ENCODE measurements around the gene ZC3H14.
A peak's percentile ranks its signal among the peaks of the same experiment; 100 is the strongest.

ZC3H14 gene

DNA sequence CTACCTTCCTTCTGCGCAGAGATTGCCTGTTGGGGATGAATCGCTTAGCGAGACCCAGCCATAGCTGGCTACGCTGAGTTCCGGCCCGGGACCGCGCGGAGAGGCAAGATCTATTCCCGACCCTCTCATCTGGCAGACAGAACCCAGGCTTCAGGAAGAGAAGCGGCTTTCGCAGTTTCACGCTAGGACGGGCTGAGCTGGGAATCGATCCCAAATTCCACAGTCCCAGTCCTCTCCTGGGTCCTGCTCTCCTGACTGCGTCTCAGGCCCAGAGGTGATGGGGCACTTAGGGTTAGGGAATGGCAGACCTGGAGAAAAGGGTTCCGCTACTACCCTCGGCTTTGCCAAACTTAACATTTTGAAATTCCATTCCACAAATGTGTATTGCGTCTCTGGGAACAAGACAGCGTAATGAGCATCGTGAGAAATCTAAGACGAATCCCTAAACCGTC is 10.8 kb upstream of the ZC3H14 start:
- DNase-seq: peak; percentile 65

DNA sequence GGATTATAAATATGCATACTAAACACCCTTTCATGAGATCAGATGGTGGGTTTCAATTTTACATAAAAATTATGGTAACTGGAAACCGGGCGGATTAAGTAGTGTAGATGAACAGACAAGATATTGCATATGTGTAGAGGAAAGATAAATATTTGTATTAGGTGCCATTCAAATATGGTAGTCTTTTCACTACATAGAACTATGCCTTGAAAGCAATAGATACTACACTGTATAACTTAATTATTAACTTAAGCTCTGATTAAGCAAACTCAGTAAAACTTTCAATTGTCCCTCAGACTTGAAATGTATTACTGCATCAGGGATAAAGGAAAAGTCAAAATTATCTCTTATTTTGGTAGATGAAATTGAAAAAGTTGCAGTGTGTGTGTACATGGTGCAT is 10.0 kb upstream of the ZC3H14 start:
- no peak for DNase-seq

DNA sequence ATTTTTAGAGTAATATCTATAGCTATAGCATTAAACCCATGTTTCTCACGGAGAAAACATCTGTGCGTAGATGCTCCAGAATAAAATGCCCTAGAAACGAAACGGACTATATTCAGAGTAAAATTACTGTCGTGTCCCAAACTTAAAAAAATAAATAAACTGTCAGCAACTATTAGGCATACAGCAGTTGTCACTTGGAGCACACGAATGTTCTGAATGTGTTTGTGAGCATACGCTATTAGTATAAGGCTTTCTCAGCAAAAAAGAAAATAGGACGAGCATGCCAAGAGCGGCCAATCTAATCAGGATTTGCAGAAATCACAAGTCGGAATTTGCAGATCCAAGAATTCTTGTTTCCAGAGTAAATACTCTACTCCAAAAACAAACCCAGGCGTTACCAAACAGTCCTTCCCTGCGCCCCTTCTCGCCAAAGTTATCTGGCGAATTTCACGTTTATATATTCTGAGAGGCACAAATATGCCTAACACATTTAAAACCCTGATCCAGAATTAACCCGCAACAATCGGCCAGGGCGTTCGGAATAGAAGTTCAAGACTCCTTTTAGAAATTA is 8.9 kb upstream of the ZC3H14 start:
- DNase-seq: peak; percentile 51

DNA sequence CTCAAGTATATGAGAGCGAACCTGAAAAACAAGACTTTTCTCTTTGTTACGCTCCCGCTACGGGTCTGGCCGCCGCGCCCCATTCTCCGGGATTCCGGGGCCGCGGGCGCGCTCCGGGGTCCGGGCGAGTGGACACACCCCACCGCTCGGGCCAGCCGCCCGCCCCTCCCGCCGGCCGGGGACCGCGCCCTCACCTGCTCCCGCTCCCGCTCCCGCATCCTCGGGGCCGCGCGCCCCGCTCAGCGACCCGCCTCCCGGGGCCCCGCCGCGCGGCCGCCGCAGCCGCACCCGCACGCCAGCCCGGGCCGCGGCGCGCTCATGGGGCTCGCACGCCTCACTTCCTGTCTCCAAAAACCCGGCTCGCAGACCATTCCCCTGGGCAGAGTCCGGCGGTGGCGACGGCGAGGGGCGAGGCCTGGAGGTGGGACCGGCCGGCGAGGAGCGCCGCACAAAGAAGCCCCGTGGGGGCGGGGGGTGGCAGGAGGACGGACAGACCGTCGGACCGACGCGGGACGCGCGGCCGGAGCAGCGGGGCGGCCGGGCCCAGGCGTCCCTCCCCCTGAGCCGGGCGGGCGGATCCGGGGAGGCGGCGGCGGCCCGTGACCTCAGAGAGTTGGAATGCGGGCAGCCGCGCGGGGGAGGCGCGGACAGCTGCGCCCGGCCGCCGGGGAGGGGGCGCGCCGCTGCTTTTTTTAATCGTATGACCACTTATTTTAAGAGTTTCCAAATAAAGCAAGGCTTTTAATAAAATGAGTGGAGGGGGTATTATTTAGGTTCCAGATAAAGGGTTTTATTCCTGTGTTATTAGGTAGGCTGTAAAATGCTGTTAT is 8.2 kb upstream of the ZC3H14 start, which contains the start of gene PTPN21:
PTPN21 (minus strand) TSS at position 551 of the 830 bp plus-strand sequence. CDS start 4,590 bp downstream, outside the sequence.
- DNase-seq: peak; percentile 76

DNA sequence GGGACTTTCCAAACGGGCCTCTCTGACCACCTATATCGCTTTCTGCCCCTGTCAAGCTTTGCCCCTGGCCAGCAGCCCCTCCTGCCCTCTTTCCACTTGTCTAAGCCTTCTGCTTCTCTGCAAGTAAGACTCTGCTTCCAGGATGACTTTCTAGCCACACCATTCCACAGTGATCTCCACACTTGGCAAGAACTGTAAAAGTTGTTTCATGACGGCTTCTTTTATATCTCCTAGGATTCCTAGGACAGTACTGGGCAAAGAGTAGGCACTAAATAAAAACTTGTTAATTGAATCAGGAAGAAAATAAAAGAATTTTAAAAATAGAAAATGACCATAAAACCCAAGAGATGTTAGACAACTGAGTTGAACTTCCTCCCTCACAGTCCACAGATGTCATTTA is 6.3 kb upstream of the ZC3H14 start:
- DNase-seq: no peak

DNA sequence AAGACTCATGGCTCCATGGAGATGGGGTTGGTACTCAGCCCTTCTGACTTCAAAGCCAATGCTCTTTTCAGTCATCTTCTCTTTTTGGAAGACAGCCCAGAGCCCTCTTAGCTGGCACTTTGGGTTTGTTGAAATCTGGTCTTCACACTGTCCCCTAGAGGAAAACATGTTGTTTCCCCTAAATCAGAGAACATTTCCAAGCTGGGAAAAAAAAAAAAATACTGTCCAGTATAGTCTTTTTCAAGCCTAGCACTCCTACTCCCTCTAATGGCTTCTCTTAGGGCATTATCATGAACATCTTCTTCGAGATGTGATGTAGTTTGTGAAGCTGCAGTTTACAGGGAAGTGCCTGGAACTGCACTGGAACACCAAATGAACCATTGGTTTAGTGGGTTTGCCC is 3.0 kb upstream of the ZC3H14 start:
- peak; percentile 58 for DNase-seq

DNA sequence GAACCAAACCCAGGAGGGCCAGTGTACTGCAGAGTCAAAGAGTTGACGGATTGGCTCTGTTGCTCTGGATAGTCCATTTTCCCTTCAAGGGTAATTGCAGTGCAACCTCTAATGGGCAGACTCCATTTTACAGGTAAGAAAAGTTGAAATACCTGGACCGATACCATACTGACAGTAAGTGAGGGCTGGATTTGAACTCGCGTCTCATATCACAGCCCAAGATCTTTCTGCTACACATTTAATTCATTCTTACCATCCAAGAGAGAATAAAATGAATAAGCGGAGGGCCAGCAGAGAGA is 356 bp upstream of the ZC3H14 start:
- no peak for DNase-seq

DNA sequence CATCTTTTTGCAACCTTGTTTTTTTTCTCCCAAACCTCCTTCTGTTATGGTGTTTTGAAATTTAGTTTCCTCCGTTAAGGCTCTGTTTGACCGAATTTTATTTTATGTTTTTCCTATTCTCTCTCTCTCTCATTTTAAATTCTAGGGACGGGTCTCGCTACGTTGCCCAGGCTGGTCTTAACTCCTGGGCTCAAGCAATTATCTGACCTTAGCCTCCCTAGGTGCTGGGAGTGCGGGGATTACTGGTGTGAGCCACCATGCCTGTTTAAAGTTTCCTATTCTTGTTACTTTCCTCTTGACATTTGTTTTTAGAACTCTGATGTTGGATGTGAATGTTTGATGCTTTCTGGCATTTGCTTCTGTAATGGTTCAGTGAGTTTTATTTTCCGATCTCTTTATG is 1.0 kb downstream of the ZC3H14 start:
- peak; percentile 65 for DNase-seq

DNA sequence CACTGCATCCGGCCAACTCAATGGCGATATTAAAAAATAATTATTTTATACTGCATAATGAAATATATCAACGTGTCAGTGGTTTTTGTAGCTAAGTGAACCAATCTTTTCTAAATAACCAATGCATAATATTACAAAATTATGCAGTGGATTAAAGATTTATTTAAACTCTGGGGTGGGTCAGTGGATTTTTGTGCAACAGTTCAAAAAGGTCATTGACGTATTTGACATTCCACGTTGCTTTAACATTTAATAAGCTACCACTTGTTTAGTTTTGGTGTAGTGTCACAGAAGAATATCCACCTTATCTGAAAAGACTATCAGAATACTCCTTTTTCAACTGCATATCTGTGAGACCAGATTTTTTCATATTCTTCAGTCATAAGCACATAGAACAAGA is 2.6 kb downstream of the ZC3H14 start:
- DNase-seq: no peak

DNA sequence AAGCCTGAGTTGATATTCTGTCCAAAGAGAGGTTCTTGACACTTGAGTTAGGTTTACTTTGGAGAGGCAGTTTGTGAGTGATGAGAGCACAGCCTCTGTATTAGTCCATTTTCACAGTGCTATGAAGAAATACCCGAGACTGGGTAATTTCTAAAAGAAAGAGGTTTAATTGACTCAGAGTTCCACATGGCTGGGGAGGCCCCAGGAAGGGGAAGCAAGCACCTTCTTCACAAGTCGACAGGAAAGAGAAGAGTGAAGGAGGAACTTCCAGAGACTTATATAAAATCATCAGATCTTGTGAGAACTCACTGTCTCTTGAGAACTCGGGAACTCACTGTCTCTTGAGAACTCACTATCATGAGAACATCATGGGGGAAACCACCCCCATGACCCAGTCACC is 5.4 kb downstream of the ZC3H14 start:
- no peak for DNase-seq

DNA sequence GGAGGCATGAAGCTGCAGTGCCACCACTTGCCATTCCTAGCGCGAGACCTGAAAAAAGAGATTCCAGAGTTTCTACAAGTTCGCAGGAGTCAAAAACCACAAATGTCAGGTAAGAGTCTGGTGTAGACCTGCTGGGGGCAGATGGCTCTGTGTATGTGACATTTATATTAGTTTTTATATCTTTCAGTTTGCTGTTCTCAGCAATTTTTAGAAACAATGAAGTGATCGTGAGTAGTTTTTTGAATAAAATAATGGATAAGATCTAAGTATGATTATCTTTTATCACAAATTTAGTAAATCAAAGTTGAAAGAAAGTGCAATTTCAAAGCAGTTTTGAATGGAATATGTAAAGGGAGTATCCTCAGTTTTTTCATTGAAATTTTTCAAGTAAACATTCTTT is 9.3 kb downstream of the ZC3H14 start:
- no peak for DNase-seq

DNA sequence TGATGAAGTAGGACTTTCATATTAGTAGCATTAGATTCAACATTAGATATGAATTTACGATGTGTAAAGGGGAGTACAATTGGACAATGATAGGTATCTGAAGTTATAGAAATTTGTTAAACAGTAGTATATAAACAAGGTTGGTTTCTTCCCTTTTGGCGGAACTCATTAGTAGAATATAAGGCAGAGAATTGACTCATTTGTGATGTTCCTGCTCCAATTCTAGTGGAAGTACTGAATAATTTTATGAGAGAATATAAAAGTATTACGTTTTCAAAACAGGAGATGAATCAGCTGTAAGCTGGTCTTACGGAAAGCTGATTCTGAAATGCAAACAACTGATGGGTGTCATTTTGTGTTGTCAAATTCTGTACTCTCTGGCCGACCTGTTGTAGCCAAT is 13.4 kb downstream of the ZC3H14 start:
- DNase-seq: no peak

DNA sequence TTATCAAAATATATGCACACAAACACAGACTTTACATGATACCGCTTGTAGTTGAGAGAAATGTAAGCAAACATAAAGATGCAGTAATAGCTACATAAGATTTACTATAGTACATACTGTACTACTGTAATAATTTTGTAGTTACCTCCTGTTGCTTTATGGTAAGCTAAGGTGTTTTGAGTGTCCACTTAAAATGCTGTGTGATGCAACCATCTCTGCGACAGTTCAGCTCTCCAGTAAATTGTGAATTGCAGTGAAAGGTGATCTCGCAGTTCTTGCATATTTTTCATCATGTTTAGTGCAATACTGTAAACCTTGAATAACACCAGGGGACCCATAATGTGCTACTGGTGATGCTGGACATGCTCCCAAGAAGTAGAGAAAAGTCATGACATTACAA is 21.6 kb downstream of the ZC3H14 start:
- DNase-seq: no peak

DNA sequence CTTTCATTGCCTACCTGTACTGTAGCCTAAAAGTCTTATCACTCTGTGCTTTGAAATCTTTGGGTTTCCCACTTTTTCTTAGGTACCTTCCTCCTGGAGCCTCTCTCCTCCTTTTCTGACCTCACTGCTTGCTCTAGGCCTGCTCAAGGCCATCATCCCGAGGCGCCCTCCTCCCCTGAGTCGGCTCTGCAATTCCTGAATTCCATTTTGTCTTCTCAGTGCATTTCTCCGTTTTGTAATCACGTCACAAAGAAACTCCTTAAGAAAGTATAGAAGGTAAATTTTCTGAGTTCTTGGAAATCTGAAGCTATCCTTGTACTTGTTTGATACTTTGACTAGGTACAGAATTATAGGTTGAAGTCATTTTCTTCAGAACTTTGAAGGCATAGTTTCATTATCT is 25.2 kb downstream of the ZC3H14 start:
- DNase-seq: no peak

DNA sequence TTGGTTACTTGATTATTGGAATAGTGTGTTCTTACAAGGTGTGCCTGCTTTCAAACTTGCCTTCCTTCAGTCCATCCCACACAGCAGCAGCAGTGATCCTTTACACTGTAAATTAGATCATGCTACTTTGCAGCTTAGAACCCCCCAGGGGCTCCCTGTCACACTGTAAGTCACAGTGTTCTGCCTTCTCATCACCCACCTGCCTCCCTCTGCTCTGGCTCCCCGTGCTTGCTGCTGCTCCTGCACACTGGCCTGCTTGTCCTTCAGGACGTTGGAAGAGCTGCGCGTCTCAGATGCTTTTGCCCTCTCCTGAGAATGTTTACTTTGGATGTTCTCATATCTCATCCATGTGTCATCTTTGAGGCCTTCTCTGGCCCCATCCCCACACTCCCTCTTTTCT is 27.3 kb downstream of the ZC3H14 start:
- no peak for DNase-seq

DNA sequence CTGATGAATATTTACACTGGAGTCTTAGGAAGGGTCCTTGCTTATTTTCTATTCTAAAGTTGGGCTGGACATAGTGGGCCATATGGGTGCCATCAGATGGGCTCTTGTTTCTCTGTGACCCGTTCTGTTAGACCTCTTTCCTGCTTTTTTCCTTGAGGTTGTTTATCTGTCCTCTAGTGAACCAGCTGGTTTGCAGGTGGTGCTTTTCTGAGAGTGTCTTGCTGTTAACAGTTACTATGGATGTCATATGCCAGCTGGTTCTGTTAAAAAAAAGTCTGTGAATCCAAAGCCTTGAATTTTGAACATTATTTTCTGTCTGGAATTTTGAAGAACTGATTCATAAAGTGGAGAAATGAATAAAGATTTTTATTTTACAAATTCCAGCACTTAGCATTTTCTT is 29.2 kb downstream of the ZC3H14 start:
- no peak for DNase-seq

DNA sequence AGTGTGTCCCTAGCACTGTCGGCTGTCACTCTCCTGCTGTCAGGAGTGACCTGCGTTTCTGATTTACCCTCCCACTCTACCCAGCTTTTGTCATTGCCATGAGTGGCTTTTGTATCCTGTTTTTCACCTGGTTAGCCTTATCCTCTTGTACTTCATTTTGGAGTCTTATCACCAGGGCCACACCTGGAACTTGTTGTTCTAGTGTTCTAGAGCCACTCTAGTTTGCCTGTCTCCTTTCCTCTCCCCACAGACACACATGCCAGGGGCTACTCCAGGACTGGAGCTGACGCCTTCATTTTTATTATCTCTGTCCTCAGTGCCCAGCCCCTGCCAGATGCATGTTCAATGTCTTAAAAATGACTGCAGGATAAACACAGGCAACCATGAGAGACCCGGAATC is 34.2 kb downstream of the ZC3H14 start:
- DNase-seq: no peak

DNA sequence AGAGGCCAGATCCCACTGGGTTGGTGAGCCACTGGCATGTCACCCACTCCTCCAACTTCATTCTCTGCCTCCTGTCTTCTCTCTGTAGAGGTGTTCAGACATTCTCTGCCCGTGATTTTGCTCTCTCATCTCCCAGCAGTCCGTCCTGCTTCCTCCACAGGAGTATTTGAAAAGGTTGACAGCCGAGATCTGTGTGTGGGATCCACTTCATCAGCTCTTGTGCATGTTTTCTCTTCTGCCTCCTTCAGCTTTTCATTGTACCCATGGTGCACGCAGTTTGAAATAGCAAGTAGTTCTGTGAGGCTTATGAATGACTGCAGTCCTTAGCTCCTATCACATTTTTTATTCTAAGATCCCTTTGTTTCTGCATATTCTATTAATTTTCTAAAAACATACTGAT is 34.8 kb downstream of the ZC3H14 start:
- DNase-seq: no peak

DNA sequence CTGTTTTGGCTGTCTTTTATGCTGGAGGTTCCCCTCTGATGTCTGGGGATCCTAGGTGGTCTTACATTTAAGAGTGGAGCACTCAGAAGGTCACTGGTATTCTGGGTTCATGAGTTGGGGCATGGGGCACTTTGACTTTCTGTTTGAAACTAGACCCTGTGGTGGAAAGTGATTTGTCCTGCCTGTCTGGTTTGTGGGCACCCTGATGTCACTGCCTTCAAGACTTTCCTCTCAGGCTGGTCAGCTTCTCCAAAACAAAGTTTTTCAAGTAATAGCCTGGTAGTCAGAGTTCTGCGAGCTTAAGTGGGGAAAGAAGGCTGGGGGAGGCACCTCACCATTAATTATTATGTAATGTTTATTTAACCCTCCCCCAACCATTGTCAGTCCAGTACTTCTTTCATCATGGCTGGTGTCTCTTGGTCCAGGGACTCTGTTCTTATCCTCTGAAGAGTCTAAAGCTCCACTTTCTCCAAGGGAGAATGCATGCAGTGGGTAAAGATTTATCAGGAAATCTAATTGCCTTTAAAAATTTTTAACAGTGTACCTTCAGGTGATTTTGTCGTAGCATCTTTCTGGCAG is 35.3 kb downstream of the ZC3H14 start:
- DNase-seq: no peak

DNA sequence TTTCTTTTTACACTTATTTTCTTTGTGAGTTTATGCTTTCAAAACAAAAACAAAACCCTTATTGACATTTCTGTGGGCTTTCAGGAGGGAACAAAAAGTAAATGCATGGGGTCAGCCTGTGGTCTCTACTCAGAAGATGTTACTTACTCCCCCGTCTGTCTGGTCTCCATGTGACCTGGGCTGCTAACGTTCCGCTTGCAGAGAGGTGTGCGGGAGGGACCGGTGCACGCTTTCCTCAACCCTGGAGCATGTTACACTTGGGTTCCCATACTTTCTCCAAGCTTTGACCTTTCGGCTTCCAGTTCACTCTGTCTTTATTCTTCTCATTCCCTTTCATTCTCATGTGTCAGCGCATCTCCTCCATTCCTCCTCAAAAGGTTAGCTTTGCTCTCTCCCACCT is 36.5 kb downstream of the ZC3H14 start:
- DNase-seq: no peak

DNA sequence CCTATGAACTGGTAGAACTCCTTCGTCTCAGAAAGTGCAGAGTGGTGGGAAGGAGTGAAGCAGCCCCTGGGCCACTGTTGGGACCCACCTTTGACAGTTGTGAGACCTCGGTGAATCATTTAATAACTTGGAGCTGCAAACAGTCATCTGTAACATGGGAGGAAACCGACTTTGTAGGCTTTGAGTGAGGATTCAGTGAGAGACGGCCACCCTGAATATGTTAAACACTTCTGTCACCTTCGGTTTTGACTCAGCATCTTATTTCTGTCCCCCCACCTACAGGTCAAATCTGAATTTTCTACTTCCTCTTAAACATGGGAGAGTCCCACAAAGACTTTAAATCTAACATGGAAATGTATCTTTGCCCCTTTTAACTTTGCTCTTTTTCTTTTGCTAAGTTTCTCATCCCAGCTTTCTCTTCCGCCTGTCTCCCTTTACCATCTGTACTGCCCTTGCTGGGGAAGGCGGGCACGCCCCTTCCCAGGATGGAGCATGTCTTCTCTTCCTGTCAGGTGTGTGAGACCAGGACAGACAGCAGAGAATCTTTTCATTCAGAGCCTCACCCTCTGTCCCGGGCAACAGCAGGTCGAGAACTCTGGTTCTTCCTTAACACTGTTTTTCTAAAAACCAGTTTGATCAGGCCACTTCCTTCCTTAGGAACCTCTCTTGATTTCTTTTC is 37.1 kb downstream of the ZC3H14 start:
- no peak for DNase-seq

DNA sequence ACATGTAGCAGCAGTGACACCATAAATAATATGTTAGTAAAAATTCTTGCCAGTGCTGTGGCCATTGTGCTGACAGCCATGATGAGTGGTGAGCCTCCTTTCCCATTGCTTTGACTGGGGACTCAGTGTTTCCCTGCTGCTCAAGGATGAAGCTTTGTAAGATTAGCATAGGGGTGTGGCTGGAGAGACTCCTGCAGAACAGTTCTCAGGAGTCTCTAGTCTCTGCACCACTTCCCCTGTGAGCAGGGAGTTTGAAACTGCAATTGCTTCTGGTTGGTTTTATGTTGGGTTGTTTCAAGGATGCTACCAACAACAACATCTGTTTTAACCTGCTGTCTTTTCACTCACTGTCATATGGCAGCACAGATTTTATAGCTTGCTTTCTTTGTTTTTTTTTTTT is 41.4 kb downstream of the ZC3H14 start:
- DNase-seq: no peak

DNA sequence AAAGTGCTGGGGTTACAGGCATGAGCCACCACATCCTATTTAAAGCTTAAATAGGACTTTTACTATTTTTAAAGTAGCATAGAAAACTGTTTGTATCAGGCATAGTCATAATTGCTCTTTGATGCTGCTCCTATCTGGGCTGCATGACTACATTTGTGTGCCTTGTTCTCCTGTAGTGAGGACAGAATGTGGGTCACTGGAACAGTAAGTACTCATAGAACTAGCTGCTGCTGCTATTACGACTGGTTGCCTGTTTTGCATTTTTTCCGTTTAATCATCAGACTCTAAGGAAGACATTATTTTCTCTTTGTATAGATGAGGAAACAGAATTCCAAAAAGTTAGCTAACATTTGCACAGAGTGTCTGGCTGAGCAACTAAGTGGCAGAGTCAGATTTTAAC is 42.8 kb downstream of the ZC3H14 start:
- no peak for DNase-seq

DNA sequence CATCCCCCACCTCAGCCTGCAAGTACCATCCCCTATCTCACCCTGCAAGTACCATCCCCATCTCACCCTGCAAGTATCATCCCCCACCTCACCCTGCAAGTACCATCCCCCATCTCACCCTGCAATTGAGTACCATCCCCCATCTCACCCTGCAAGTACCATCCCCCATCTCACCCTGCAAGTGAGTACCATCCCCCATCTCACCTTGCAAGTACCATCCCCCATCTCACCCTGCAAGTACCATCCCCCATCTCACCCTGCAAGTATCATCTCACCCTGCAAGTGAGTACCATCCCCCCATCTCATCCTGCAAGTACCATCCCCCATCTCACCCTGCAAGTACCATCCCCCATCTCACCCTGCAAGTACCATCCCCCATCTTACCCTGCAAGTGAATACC is 45.0 kb downstream of the ZC3H14 start:
- DNase-seq: no peak
